H1 (cell line): ENCODE data around the gene SCAPER. TPM values are rescaled to one million over a fixed set of nuclear protein-coding genes. Genes with fewer than 3 reads are reported as not detected.

Source experiments
- CTCF ChIA-PET: fragments of 300-600 bp; sonication (Branson Sonifier 250); formaldehyde crosslinking; loops from one replicate; lab custom pipeline; 2021; ENCODE audit not compliant: partially characterized antibody; lab: Charles Lee
- POLR2A ChIA-PET: fragments of 300-600 bp; sonication (Branson Sonifier 250); formaldehyde crosslinking; loops from one replicate; lab custom pipeline; 2021; ENCODE audit warnings: inconsistent platforms; ENCODE audit not compliant: partially characterized antibody; lab: Charles Lee
- DNase-seq, 2 experiments: peaks; one replicate each; pipeline versions ENCODE4 v3.0.0 to v3.0.0-alpha.2; 2010 to 2022; ENCODE audit warnings: low spot score in 2 of 2, low read depth in 1 of 2, mixed read lengths in 1 of 2
- FAIRE-seq: peaks from 2 replicates; lab custom pipeline; 2011; peaks lifted over from hg19 to GRCh38; lab: Jason Lieb, UNC
- H2AFZ ChIP-seq: 2 replicates; pipeline ENCODE4 v1.8.1; 2012; ENCODE audit warnings: low read length, inconsistent platforms
- H2AK5ac ChIP-seq: 2 replicates; pipeline ENCODE4 v1.6.1; 2013; ENCODE audit warnings: low read depth, low read length
- H2BK120ac ChIP-seq: replicated peaks from 2 replicates; pipeline ENCODE3; 2013; ENCODE audit warnings: low read depth, low read length, inconsistent platforms
- H2BK12ac ChIP-seq: 2 replicates; pipeline ENCODE4 v1.6.1; 2013; ENCODE audit warnings: low read depth, low read length
- H2BK15ac ChIP-seq: 2 replicates; pipeline ENCODE4 v1.6.1; 2013; ENCODE audit warnings: low read length
- H2BK20ac ChIP-seq: 2 replicates; pipeline ENCODE4 v1.6.1; 2013; ENCODE audit warnings: low read length
- H2BK5ac ChIP-seq: 2 replicates; pipeline ENCODE4 v1.6.1; 2013; ENCODE audit warnings: low read depth, low read length
- H3K14ac ChIP-seq: 2 replicates; pipeline ENCODE4 v1.6.1; 2013; ENCODE audit warnings: inconsistent platforms; ENCODE audit not compliant: insufficient read length
- H3K18ac ChIP-seq: 2 replicates; pipeline ENCODE4 v1.6.1; 2013; ENCODE audit warnings: low read length; ENCODE audit errors: extremely low read depth
- H3K23ac ChIP-seq: 2 replicates; pipeline ENCODE4 v1.6.1; 2013; ENCODE audit warnings: inconsistent platforms; ENCODE audit not compliant: insufficient read length
- H3K23me2 ChIP-seq: 2 replicates; pipeline ENCODE4 v1.6.1; 2013; ENCODE audit warnings: low read depth, low read length
- H3K27ac ChIP-seq: 2 replicates; pipeline ENCODE4 v1.6.1; 2011; ENCODE audit warnings: low read depth, low read length, inconsistent platforms
- H3K27me3 ChIP-seq, 4 experiments: replicated peaks in 1 of 4; 1 replicate in 1 of 4; 2 replicates in 3 of 4; pipeline versions ENCODE4 v1.6.1 to v1.8.1; 2011 to 2013; ENCODE audit warnings: low read length in 3 of 4, mild to moderate bottlenecking in 3 of 4, inconsistent platforms in 2 of 4, mixed read lengths in 2 of 4, moderate library complexity in 1 of 4; ENCODE audit not compliant: control insufficient read depth in 3 of 4, insufficient read depth in 3 of 4; ENCODE audit errors: extremely low read depth in 1 of 4
- H3K36me3 ChIP-seq, 4 experiments: 2 replicates each; pipeline versions ENCODE4 v1.6.1 to v1.8.1; 2011 to 2013; ENCODE audit warnings: mild to moderate bottlenecking in 4 of 4, low read length in 3 of 4, moderate library complexity in 2 of 4, control low read depth in 1 of 4, inconsistent platforms in 1 of 4; ENCODE audit not compliant: insufficient read depth in 4 of 4, control insufficient read depth in 2 of 4
- H3K4ac ChIP-seq: replicated peaks from 2 replicates; pipeline ENCODE3; 2013; ENCODE audit warnings: low read length, low read depth, mixed read lengths, inconsistent platforms; ENCODE audit not compliant: insufficient read length
- H3K4me1 ChIP-seq, 4 experiments: replicated peaks in 1 of 4; 1 replicate in 1 of 4; 2 replicates in 3 of 4; pipeline versions ENCODE4 v1.6.1 to v1.8.1; 2011 to 2013; ENCODE audit warnings: low read length in 3 of 4, inconsistent platforms in 2 of 4, mixed read lengths in 1 of 4; ENCODE audit not compliant: insufficient read depth in 4 of 4, control insufficient read depth in 3 of 4
- H3K4me2 ChIP-seq, 2 experiments: 2 replicates each; pipeline versions ENCODE4 v1.6.1 to v1.8.1; 2011 to 2013; ENCODE audit warnings: low read depth in 2 of 2, low read length in 2 of 2, control low read depth in 1 of 2, inconsistent platforms in 1 of 2, mild to moderate bottlenecking in 1 of 2; ENCODE audit not compliant: insufficient read depth in 1 of 2
- H3K4me3 ChIP-seq, 4 experiments: fragments of 200-600, 300-600 bp in 1 of 4; sonication (generic), shearing (Covaris generic), sonication (Bioruptor Twin) in 1 of 4; 2 replicates each; pipeline versions ENCODE4 v1.5.1 to v1.8.1; 2011 to 2016; ENCODE audit warnings: low read length in 4 of 4, low read depth in 3 of 4, control low read depth in 2 of 4, inconsistent platforms in 2 of 4, mild to moderate bottlenecking in 2 of 4, mixed read lengths in 1 of 4, moderate library complexity in 1 of 4; ENCODE audit not compliant: insufficient read depth in 2 of 4; ENCODE audit errors: extremely low read depth in 1 of 4
- H3K56ac ChIP-seq: replicated peaks from 2 replicates; pipeline ENCODE3; 2013; ENCODE audit warnings: low read depth, mild to moderate bottlenecking, mixed read lengths, low read length, inconsistent platforms; ENCODE audit not compliant: insufficient read length
- H3K79me1 ChIP-seq: 2 replicates; pipeline ENCODE4 v1.6.1; 2013; ENCODE audit warnings: low read depth, low read length, control low read depth
- H3K79me2 ChIP-seq, 2 experiments: 2 replicates each; pipeline versions ENCODE4 v1.6.1 to v1.8.1; 2012 to 2013; ENCODE audit warnings: low read length in 2 of 2, mild to moderate bottlenecking in 2 of 2, inconsistent platforms in 1 of 2; ENCODE audit not compliant: insufficient read depth in 2 of 2, control insufficient read depth in 1 of 2
- H3K9ac ChIP-seq, 4 experiments: replicated peaks in 1 of 4; 1 replicate in 1 of 4; 2 replicates in 3 of 4; pipeline versions ENCODE4 v1.6.1 to v1.8.1; 2011 to 2013; ENCODE audit warnings: low read depth in 3 of 4, low read length in 3 of 4, control low read depth in 2 of 4, mild to moderate bottlenecking in 2 of 4, moderate library complexity in 2 of 4, inconsistent platforms in 1 of 4; ENCODE audit errors: extremely low read depth in 1 of 4
- H3K9me3 ChIP-seq, 2 experiments: 2 replicates each; pipeline versions ENCODE4 v1.6.1 to v1.8.1; 2012 to 2013; ENCODE audit warnings: mild to moderate bottlenecking in 2 of 2, moderate library complexity in 2 of 2, control low read depth in 1 of 2, inconsistent platforms in 1 of 2, low read depth in 1 of 2, low read length in 1 of 2, mixed read lengths in 1 of 2; ENCODE audit not compliant: insufficient read depth in 2 of 2
- H4K20me1 ChIP-seq, 2 experiments: replicated peaks in 1 of 2; 2 replicates each; pipeline versions ENCODE3 to v1.8.1; 2011 to 2013; ENCODE audit warnings: inconsistent platforms in 2 of 2, low read length in 2 of 2, mild to moderate bottlenecking in 1 of 2; ENCODE audit not compliant: insufficient read depth in 2 of 2, control insufficient read depth in 1 of 2
- H4K5ac ChIP-seq: 2 replicates; pipeline ENCODE4 v1.6.1; 2013; ENCODE audit warnings: low read length, low read depth, mixed read lengths, inconsistent platforms; ENCODE audit not compliant: insufficient read length
- H4K8ac ChIP-seq: 2 replicates; pipeline ENCODE4 v1.8.0; 2013; ENCODE audit warnings: mild to moderate bottlenecking, moderate library complexity, low read length, inconsistent platforms; ENCODE audit not compliant: insufficient read depth; ENCODE audit errors: extremely low read depth
- H4K91ac ChIP-seq: replicated peaks from 2 replicates; pipeline ENCODE3; 2013; ENCODE audit warnings: low read length, mixed read lengths, inconsistent platforms; ENCODE audit not compliant: insufficient read length
- ATF3 ChIP-seq: IDR thresholded peaks from 2 replicates; pipeline ENCODE4 v1.6.1; 2011; ENCODE audit warnings: low read depth, mild to moderate bottlenecking, low read length; ENCODE audit not compliant: insufficient read depth
- CHD1 ChIP-seq: IDR thresholded peaks from 2 replicates; pipeline ENCODE4 v1.6.1; 2012; ENCODE audit warnings: low read depth, low read length, improper control_type of control experiment
- SRF ChIP-seq: IDR thresholded peaks from 2 replicates; pipeline ENCODE4 v1.6.1; 2011; ENCODE audit warnings: mild to moderate bottlenecking, low read depth, low read length, moderate library complexity
- TAF1 ChIP-seq: IDR thresholded peaks from 2 replicates; pipeline ENCODE4 v1.6.1; 2011; ENCODE audit warnings: mild to moderate bottlenecking, low read depth, low read length
- WGBS, 2 experiments: shearing (Covaris generic) in 1 of 2; methylation state at CpG; one replicate each; pipeline versions ENCODE4 v1.1.6 to v1.1.7; 2013 to 2015; ENCODE audit warnings: low lambda C conversion rate in 2 of 2, mixed read lengths in 2 of 2, inconsistent platforms in 1 of 2, low coverage in 1 of 2, missing lambda C conversion rate in 1 of 2; ENCODE audit not compliant: insufficient replicate concordance in 2 of 2, insufficient coverage in 1 of 2, insufficient read length in 1 of 2; ENCODE audit errors: extremely low coverage in 1 of 2, missing lambda C conversion rate in 1 of 2; 5-methylcytosine and 5-hydroxymethylcytosine counted together
- polyA plus RNA-seq, 7 experiments: library from polyadenylated mRNA; depleted of rRNA in 3 of 7; stranded (reverse) in 5 of 7; unstranded in 2 of 7; fragments of >200 nt in 5 of 7; fragments of 200-250 nt in 2 of 7; gene quantifications; 1 replicate in 5 of 7; 2 replicates in 1 of 7; 4 replicates in 1 of 7; pipeline versions ENCODE4 v1.2.1 to v1.2.3, GENCODE V29; 2011 to 2013; ENCODE audit warnings: missing spikeins in 2 of 7, mixed read lengths in 2 of 7
- total RNA-seq: library from RNA; stranded (reverse); fragmentation: NEBNext Ultra II Directional; extraction: Animal tissue kit (Norgen Biotek cat#: 25700); gene quantifications from 2 replicates; pipeline ENCODE4 v1.2.1, GENCODE V29; 2021

Gene SCAPER
- total and polyA plus RNA-seq, 2 of the 8 experiments (the other 6 are each of a cell fraction or from before 2014, with no cell fraction given): 1.6 to 6.8 TPM

- Histone ChIP-seq H4K91ac (no peak overlapping the region), H2AFZ (no peak overlapping the region), H3K9ac (no peak overlapping the region), H3K9me3 (no peaks in the 10 kb centered on the region), H3K27ac (no peak overlapping the region), H2BK20ac (no peak overlapping the region), H3K4ac (no peak overlapping the region), H3K56ac (no peak overlapping the region), H2BK15ac (no peak overlapping the region), H3K79me2 (no peaks in the 10 kb centered on the region), H2AK5ac (no peak overlapping the region), H3K4me1 (no peaks in the 10 kb centered on the region), H3K18ac (no peak overlapping the region), H4K20me1 (no peaks in the 10 kb centered on the region), H4K8ac (no peak overlapping the region), H3K27me3 (no peaks in the 10 kb centered on the region), H2BK5ac (no peak overlapping the region), H3K79me1 (no peaks in the 10 kb centered on the region), H3K23me2 (no peaks in the 10 kb centered on the region), H2BK120ac (no peak overlapping the region), H4K5ac (no peak overlapping the region), H3K36me3 (no peaks in the 10 kb centered on the region), H2BK12ac (no peak overlapping the region), H3K4me2 (no peak overlapping the region), H3K4me3 (no peak overlapping the region), H3K23ac (no peak overlapping the region), H3K14ac (no peak overlapping the region)
- 91% methylated on average over 1 of the region's 1 CpG; no CpG with 5 or more reads in 1 of the 2 experiments for WGBS, 2 experiments
- ChIA-PET CTCF (interaction anchor here (0.7 to 1.8 kb wide), 4 partner anchors 14 to 504 kb away, joined by 3 to 4 read pairs (median 4); no protein-coding TSS in a partner anchor), POLR2A (interaction anchor here (0.7 kb wide), 1 partner anchor 151 kb away, joined by 4 read pairs; no protein-coding TSS in a partner anchor)
- FAIRE-seq (no peak), DNase-seq (no peak)
- TF ChIP-seq SRF (no peak), ATF3 (no peak), CHD1 (no peak), TAF1 (no peak)
Measured at GRCh38 chr15:76526111-76526510, 379.0 kb downstream of the SCAPER start.
